Common myeloid progenitor, CD34-positive (primary cell): ENCODE measurements around the gene PALD1.
A peak's percentile ranks its signal among the peaks of the same experiment; 100 is the strongest.

ENCODE experiments used
- CTCF ChIA-PET: fragments of 350-600 bp; sonication (Branson Sonifier 250); formaldehyde crosslinking; loops from one replicate; lab custom pipeline; 2021; ENCODE audit warnings: antibody characterized with exemption; lab: Charles Lee
- POLR2A ChIA-PET: fragments of 350-600 bp; sonication (Branson Sonifier 250); formaldehyde crosslinking; loops from one replicate; lab custom pipeline; 2021; ENCODE audit warnings: antibody characterized with exemption; lab: Charles Lee
- DNase-seq, 3 donors: peaks; one replicate each; pipeline versions ENCODE4 v3.0.0 to v3.0.0-alpha.2; 2013
- H3K27ac ChIP-seq, 2 experiments: 1 replicate in 1 of 2; 2 replicates in 1 of 2; pipeline ENCODE4 v1.7.0; 2013; ENCODE audit warnings: inconsistent platforms in 2 of 2, low read length in 2 of 2, mild to moderate bottlenecking in 2 of 2, low read depth in 1 of 2, moderate library complexity in 1 of 2; ENCODE audit not compliant: severe bottlenecking in 2 of 2, insufficient read depth in 1 of 2, poor library complexity in 1 of 2
- H3K27me3 ChIP-seq, 5 experiments: replicated peaks in 2 of 5; 1 replicate in 3 of 5; 2 replicates in 2 of 5; pipeline versions ENCODE4 v1.6.1 to v1.7.0; 2013; ENCODE audit warnings: low read length in 4 of 5, mild to moderate bottlenecking in 2 of 5, moderate library complexity in 2 of 5, inconsistent platforms in 1 of 5; ENCODE audit not compliant: insufficient read depth in 5 of 5, control insufficient read depth in 4 of 5
- H3K36me3 ChIP-seq, 4 experiments: 1 replicate in 2 of 4; 2 replicates in 2 of 4; pipeline versions ENCODE4 v1.6.1 to v1.7.0; 2013; ENCODE audit warnings: low read length in 3 of 4, control low read depth in 1 of 4, mild to moderate bottlenecking in 1 of 4; ENCODE audit not compliant: control insufficient read depth in 4 of 4, insufficient read depth in 4 of 4
- H3K4me1 ChIP-seq, 4 experiments: 1 replicate in 3 of 4; 2 replicates in 1 of 4; pipeline versions ENCODE4 v1.6.1 to v1.7.1; 2013; ENCODE audit warnings: low read length in 3 of 4, mild to moderate bottlenecking in 3 of 4, control low read depth in 1 of 4, inconsistent platforms in 1 of 4, moderate library complexity in 1 of 4; ENCODE audit not compliant: control insufficient read depth in 4 of 4, insufficient read depth in 4 of 4; ENCODE audit errors: control extremely low read depth in 1 of 4
- H3K4me3 ChIP-seq, 7 experiments: 1 replicate in 4 of 7; 2 replicates in 3 of 7; pipeline versions ENCODE4 v1.5.1 to v1.7.0; 2013; ENCODE audit warnings: mild to moderate bottlenecking in 7 of 7, low read length in 6 of 7, moderate library complexity in 6 of 7, inconsistent platforms in 2 of 7, low read depth in 2 of 7, control low read depth in 1 of 7; ENCODE audit not compliant: insufficient read depth in 4 of 7, control insufficient read depth in 1 of 7; ENCODE audit errors: extremely low read depth in 1 of 7
- H3K9me3 ChIP-seq, 5 experiments: 1 replicate in 4 of 5; 2 replicates in 1 of 5; pipeline versions ENCODE4 v1.6.1 to v1.7.1; 2013; ENCODE audit warnings: low read length in 4 of 5, mild to moderate bottlenecking in 2 of 5, inconsistent platforms in 1 of 5, low read depth in 1 of 5, moderate library complexity in 1 of 5; ENCODE audit not compliant: control insufficient read depth in 4 of 5, insufficient read depth in 2 of 5; ENCODE audit errors: control extremely low read depth in 1 of 5
- WGBS: methylation state at CpG from one replicate; pipeline ENCODE4 v1.1.5; 2013; ENCODE audit not compliant: insufficient coverage; 5-methylcytosine and 5-hydroxymethylcytosine counted together

The PALD1 gene

GRCh38 chr10:70585578-70586169 lies 107.1 kb downstream of the PALD1 start:
- 91% methylated on average over 5 of the region's 8 CpGs for WGBS
- Histone ChIP-seq H3K36me3 (no peaks in the 10 kb centered on the region), H3K9me3 (no peaks in the 10 kb centered on the region), H3K27me3 (no peaks in the 10 kb centered on the region), H3K4me3 (no peak overlapping the region), H3K27ac (no peak overlapping the region), H3K4me1 (peaks cover 12 to 77% (median 39%) of the 10 kb centered on the region in 4 experiments)
- DNase-seq = no peak
- ChIA-PET CTCF (interaction anchor here (0.8 to 1.5 kb wide), 4 partner anchors 10 to 91 kb away, joined by 3 to 6 read pairs (median 3); no protein-coding TSS in a partner anchor), POLR2A (interaction anchor here (0.6 to 2.1 kb wide), 4 partner anchors 9 to 171 kb away, joined by 3 to 9 read pairs (median 4); partner anchors contain the start of gene ADAMTS14)

GRCh38 chr10:70586348-70586930 lies 107.9 kb downstream of the PALD1 start:
- H3K4me1 ChIP-seq = peaks cover 12 to 83% (median 39%) of the 10 kb centered on the region in 4 experiments
- 95% methylated on average over 6 of the region's 8 CpGs for WGBS
- no peak overlapping the region for H3K27ac ChIP-seq
- DNase-seq = no peak
- no peak overlapping the region for H3K4me3 ChIP-seq
- POLR2A ChIA-PET = interaction anchor here (0.7 to 2.1 kb wide), 2 partner anchors 10 to 86 kb away, joined by 3 to 9 read pairs; partner anchors contain the start of gene ADAMTS14
- H3K27me3 ChIP-seq = no peaks in the 10 kb centered on the region
- no peaks in the 10 kb centered on the region for H3K9me3 ChIP-seq
- CTCF ChIA-PET = interaction anchor here (1.3 to 1.5 kb wide), 2 partner anchors 72 to 90 kb away, joined by 3 read pairs; no protein-coding TSS in a partner anchor
- no peaks in the 10 kb centered on the region for H3K36me3 ChIP-seq

GRCh38 chr10:70587045-70587658 lies 108.6 kb downstream of the PALD1 start:
- CTCF ChIA-PET = interaction anchor here (1.2 to 2.6 kb wide), 2 partner anchors 28 to 84 kb away, joined by 3 to 7 read pairs; no protein-coding TSS in a partner anchor
- 95% methylated on average over 4 of the region's 8 CpGs for WGBS
- no peaks in the 10 kb centered on the region for H3K36me3 ChIP-seq
- no peaks in the 10 kb centered on the region for H3K27me3 ChIP-seq
- no peak for DNase-seq
- H3K4me3 ChIP-seq = no peak overlapping the region
- POLR2A ChIA-PET = no interaction called here
- no peaks in the 10 kb centered on the region for H3K9me3 ChIP-seq
- H3K4me1 ChIP-seq = peaks cover 12 to 90% (median 40%) of the 10 kb centered on the region in 4 experiments
- H3K27ac ChIP-seq = no peak overlapping the region

- Histone ChIP-seq H3K4me3 (no peak overlapping the region), H3K4me1 (peaks cover 12 to 94% (median 51%) of the 10 kb centered on the region in 4 experiments), H3K9me3 (no peaks in the 10 kb centered on the region), H3K27me3 (no peaks in the 10 kb centered on the region), H3K36me3 (no peaks in the 10 kb centered on the region), H3K27ac (no peak overlapping the region)
- ChIA-PET CTCF (interaction anchor here (1.2 to 2.6 kb wide), 4 partner anchors 25 to 82 kb away, joined by 3 to 7 read pairs (median 4); no protein-coding TSS in a partner anchor), POLR2A (interaction anchor here (0.6 kb wide), 1 partner anchor 166 kb away, joined by 3 read pairs; no protein-coding TSS in a partner anchor)
- 0% methylated on average over 4 of the region's 6 CpGs for WGBS
- peak in 2 of 3 donors; percentile 34 to 41 for DNase-seq
Measured at GRCh38 chr10:70588255-70588654, 109.7 kb downstream of the PALD1 start.

- DNase-seq = peak in 1 of 3 donors; percentile 38
- ChIA-PET POLR2A (interaction anchor here (0.7 kb wide), 1 partner anchor 77 kb away, joined by 3 read pairs; no protein-coding TSS in a partner anchor), CTCF (interaction anchor here (0.8 to 2.6 kb wide), 4 partner anchors 24 to 84 kb away, joined by 3 to 7 read pairs (median 4); no protein-coding TSS in a partner anchor)
- no peaks in the 10 kb centered on the region for H3K36me3 ChIP-seq
- peaks cover 12 to 94% (median 55%) of the 10 kb centered on the region in 4 experiments for H3K4me1 ChIP-seq
- H3K27me3 ChIP-seq = no peaks in the 10 kb centered on the region
- no peak overlapping the region for H3K4me3 ChIP-seq
- H3K9me3 ChIP-seq = no peaks in the 10 kb centered on the region
- WGBS = 81% methylated on average over 7 of the region's 10 CpGs
- no peak overlapping the region for H3K27ac ChIP-seq
Measured at GRCh38 chr10:70588859-70589570, 110.4 kb downstream of the PALD1 start.

GRCh38 chr10:70589762-70590654 lies 111.4 kb downstream of the PALD1 start:
- WGBS = 79% methylated on average over 4 of the region's 5 CpGs
- CTCF ChIA-PET = interaction anchor here (1.2 to 2.6 kb wide), 3 partner anchors 18 to 31 kb away, joined by 3 to 7 read pairs (median 3); no protein-coding TSS in a partner anchor

More at GRCh38 chr10:70589762-70590654, 111.4 kb downstream of the PALD1 start:
- H3K27me3 ChIP-seq = no peaks in the 10 kb centered on the region
- H3K36me3 ChIP-seq = no peaks in the 10 kb centered on the region
- DNase-seq = peak in 1 of 3 donors; percentile 35
- H3K9me3 ChIP-seq = no peaks in the 10 kb centered on the region
- POLR2A ChIA-PET = interaction anchor here (0.9 kb wide), 1 partner anchor 14 kb away, joined by 5 read pairs; no protein-coding TSS in a partner anchor
- H3K4me1 ChIP-seq = peaks cover 6 to 94% (median 49%) of the 10 kb centered on the region in 4 experiments
- no peak overlapping the region for H3K27ac ChIP-seq
- no peak overlapping the region for H3K4me3 ChIP-seq
